Activated CD8-positive, alpha-beta memory T cell treated with anti-CD3 and anti-CD28 coated beads, Interleukin-2, amount 10 ng/mL, durations not matched to agents 7 days and 5 days (primary cell): ENCODE data around the gene PPP1R7. TPM values are rescaled to one million over a fixed set of nuclear protein-coding genes. Genes with fewer than 3 reads are reported as not detected.

Experiments used
- ATAC-seq: fragments of 150-1000 bp; cut with Tn5 transposase; one replicate; pipeline ENCODE4 v1.10.0; 2021; ENCODE audit warnings: moderate library complexity
- CTCF ChIA-PET: fragments of 350-600 bp; sonication (Branson Sonifier 250); formaldehyde crosslinking; loops from one replicate; lab custom pipeline; 2021; ENCODE audit warnings: antibody characterized with exemption; lab: Charles Lee
- DNase-seq: peaks from one replicate; pipeline ENCODE4 v3.0.0-alpha.2; 2020
- H3K27ac Mint-ChIP-seq: one replicate; pipeline ENCODE4 v1.8.0; 2021; ENCODE audit warnings: mild to moderate bottlenecking, mixed read lengths
- H3K27me3 Mint-ChIP-seq: one replicate; pipeline ENCODE4 v1.8.0; 2021; ENCODE audit warnings: mixed read lengths
- H3K36me3 Mint-ChIP-seq: one replicate; pipeline ENCODE4 v1.8.0; 2021; ENCODE audit warnings: mild to moderate bottlenecking, mixed read lengths
- H3K4me1 Mint-ChIP-seq: one replicate; pipeline ENCODE4 v1.8.0; 2021; ENCODE audit warnings: mixed read lengths
- H3K4me3 Mint-ChIP-seq: one replicate; pipeline ENCODE4 v1.8.0; 2021; ENCODE audit warnings: mild to moderate bottlenecking, moderate library complexity, mixed read lengths
- H3K9me3 Mint-ChIP-seq: one replicate; pipeline ENCODE4 v1.8.0; 2022; ENCODE audit warnings: low read depth, mixed read lengths
- total RNA-seq, 2 experiments: library from RNA; stranded (reverse); gene quantifications; one replicate each; pipeline ENCODE4 v1.2.3, GENCODE V29; 2021

The PPP1R7 gene
- total RNA-seq, 2 experiments from 2014 or later = 86.4 to 99.5 TPM

DNA sequence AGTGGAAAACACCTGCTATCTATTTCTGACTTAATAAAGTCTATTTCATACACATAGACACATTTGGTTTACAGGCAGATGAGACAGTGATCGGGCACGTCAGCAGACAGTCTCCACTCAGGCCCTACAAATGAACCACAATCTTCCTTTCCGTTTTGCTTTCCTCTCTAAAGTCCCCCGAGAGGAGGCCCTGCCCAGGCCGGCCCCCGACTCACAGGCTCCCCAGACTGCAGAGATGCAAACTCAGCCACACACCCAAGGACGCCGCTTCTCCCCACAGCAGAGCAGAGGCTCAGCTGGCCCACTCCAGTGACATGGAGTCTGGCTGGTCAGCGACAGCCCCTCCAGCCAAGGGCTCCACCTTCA is 38.8 kb upstream of the PPP1R7 start:
- peaks cover 18% of the 10 kb centered on the region for H3K36me3 Mint-ChIP-seq
- H3K27me3 Mint-ChIP-seq = no peaks in the 10 kb centered on the region
- H3K4me1 Mint-ChIP-seq = peaks cover 52% of the 10 kb centered on the region
- DNase-seq (no peak), ATAC-seq (peak; percentile 30)
- H3K9me3 Mint-ChIP-seq = no peaks in the 10 kb centered on the region
- peak overlapping the region; percentile 59 for H3K4me3 Mint-ChIP-seq
- H3K27ac Mint-ChIP-seq = peak overlapping the region; percentile 90
- CTCF ChIA-PET = interaction anchor here (1.7 kb wide), 1 partner anchor 33 kb away, joined by 5 read pairs; no protein-coding TSS in a partner anchor

DNA sequence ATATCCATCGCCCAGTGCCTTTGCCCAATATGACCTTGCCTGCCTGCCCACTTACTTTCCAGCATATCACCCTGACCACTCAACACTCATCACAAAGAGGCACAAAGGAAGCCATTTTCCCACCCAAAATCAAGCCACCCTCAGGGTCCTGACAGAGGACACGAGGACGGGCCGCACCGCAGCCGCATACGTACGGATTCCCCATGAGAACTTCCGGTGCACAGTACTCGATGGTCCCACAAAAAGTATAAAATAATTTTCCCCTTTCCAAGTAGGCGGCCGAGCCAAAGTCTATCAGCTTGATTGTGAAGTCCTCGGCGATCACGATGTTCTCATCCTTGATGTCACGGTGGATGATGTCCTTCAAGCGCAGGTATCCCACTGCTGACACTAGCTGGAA is 38.2 kb upstream of the PPP1R7 start:
- peak overlapping the region; percentile 90 for H3K27ac Mint-ChIP-seq
- ATAC-seq = no peak
- CTCF ChIA-PET = interaction anchor here (2.3 kb wide), 1 partner anchor 10 kb away, joined by 9 read pairs; the partner anchor contains the start of gene MTERF4
- H3K27me3 Mint-ChIP-seq = no peaks in the 10 kb centered on the region
- no peak for DNase-seq
- H3K36me3 Mint-ChIP-seq = peaks cover 22% of the 10 kb centered on the region
- peak overlapping the region; percentile 58 for H3K4me3 Mint-ChIP-seq
- no peaks in the 10 kb centered on the region for H3K9me3 Mint-ChIP-seq
- peaks cover 52% of the 10 kb centered on the region for H3K4me1 Mint-ChIP-seq

DNA sequence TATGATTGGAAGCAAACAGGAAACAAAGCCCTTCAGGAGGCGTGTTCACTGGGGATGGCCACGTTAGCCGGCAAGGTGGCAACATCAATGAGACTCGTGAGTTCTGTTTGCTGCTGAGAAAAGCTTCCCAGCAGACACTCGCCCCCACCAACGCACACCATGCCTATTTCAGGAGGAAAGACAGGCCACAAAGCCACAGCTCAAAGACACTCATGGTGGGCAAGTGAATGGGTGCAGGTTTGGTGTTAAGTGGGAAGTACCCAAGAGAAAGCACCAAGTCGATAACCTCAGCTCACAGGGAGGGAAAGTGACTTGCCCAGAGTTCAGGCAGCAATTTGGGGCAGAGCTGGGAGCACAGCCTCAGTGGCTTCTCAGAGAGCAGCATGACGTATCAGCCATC is 37.7 kb upstream of the PPP1R7 start:
- no peaks in the 10 kb centered on the region for H3K27me3 Mint-ChIP-seq
- H3K27ac Mint-ChIP-seq = peak overlapping the region; percentile 90
- H3K4me1 Mint-ChIP-seq = peaks cover 52% of the 10 kb centered on the region
- DNase-seq (peak; percentile 63), ATAC-seq (no peak)
- CTCF ChIA-PET = interaction anchor here (2.3 kb wide), 1 partner anchor 10 kb away, joined by 9 read pairs; the partner anchor contains the start of gene MTERF4
- peaks cover 22% of the 10 kb centered on the region for H3K36me3 Mint-ChIP-seq
- no peaks in the 10 kb centered on the region for H3K9me3 Mint-ChIP-seq
- peak overlapping the region; percentile 58 for H3K4me3 Mint-ChIP-seq

DNA sequence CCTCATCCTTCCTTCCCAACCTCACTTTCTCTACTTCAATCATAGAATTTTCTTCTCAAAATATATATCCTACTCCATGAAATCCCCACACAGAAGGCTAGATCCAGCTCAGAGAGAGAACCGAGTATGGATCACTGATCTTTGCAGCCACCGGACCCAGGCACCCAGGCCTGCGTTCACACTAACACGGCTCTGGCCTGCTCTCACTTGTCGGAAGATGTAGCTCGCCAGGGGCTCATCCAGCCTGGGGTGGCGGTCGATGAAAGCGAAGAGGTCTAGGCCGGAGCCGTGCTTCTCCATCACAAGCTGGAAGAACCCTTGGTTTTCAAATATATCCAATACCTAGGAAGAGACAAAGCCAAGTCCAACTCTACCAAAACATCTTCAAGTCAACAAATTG is 35.4 kb upstream of the PPP1R7 start:
- Mint-ChIP-seq H3K27me3 (no peaks in the 10 kb centered on the region), H3K4me1 (peaks cover 31% of the 10 kb centered on the region), H3K27ac (no peak overlapping the region), H3K9me3 (no peaks in the 10 kb centered on the region), H3K4me3 (no peak overlapping the region), H3K36me3 (peaks cover 22% of the 10 kb centered on the region)
- CTCF ChIA-PET = no interaction called here
- DNase-seq (no peak), ATAC-seq (no peak)

DNA sequence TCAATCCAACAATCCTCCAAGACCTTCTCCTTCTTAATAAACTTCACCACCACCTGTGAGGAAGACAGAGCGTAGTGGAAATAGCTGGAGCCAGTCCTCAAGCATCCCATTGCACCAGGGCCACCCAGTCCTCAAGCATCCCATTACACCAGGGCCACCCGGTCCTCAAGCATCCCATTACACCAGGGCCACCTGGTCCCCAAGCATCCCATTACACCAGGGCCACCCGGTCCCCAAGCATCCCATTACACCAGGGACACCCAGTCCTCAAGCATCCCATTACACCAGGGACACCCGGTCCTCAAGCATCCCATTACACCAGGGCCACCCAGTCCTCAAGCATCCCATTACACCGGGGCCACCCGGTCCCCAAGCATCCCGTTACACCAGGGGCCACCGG is 34.9 kb upstream of the PPP1R7 start:
- no peaks in the 10 kb centered on the region for H3K9me3 Mint-ChIP-seq
- H3K4me3 Mint-ChIP-seq = no peak overlapping the region
- H3K4me1 Mint-ChIP-seq = peaks cover 25% of the 10 kb centered on the region
- CTCF ChIA-PET = no interaction called here
- no peaks in the 10 kb centered on the region for H3K27me3 Mint-ChIP-seq
- H3K27ac Mint-ChIP-seq = no peak overlapping the region
- DNase-seq = no peak
- H3K36me3 Mint-ChIP-seq = peaks cover 25% of the 10 kb centered on the region
- no peak for ATAC-seq

DNA sequence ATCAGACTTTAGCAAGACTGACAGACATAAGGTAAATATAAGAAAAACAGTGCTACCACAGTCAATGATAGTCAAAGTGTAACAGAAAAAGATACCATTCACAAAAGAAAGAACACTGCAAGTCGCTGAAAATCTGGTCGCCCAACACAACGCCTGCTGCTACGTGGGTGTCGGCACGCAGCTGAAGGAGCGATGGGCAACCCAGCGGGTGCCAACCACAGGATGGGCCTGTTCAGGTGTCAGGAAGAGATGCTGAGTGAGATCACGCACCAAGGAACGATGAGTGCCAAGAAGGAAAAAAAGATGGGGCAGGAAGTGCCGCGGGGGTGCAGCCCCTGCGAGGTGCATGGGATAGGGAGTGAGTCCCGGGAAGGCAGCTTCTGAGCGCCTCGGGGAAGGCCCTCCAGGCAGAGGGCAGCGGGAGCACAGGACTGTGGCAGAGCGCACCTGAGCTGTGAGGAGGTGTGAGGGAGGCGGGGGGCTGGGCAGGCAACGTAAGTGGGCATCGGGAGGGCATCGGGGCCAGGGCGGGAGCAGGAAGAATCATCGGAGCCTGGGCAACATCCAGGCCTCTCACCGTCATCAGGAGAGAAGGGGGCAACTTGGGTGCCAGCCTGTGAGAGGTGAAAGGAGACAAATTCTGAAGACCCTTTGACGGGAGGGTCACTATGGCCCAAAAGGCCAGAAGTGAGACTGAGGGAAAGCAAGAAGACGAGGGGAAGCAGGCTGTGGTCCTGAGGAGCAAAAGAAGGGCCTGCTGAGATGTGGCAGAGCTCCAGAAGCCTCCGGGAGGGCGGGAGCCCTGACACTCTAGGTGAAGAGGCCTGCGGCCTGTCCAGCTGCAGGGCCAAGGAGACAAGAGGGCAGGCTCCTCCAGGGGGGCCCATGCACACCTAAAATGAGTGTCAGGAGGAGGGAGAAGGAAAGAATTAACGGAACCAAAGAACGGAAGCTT is 33.4 kb upstream of the PPP1R7 start:
- DNase-seq (no peak), ATAC-seq (no peak)
- peaks cover 37% of the 10 kb centered on the region for H3K36me3 Mint-ChIP-seq
- H3K4me3 Mint-ChIP-seq = no peak overlapping the region
- no peaks in the 10 kb centered on the region for H3K9me3 Mint-ChIP-seq
- no peaks in the 10 kb centered on the region for H3K27me3 Mint-ChIP-seq
- H3K27ac Mint-ChIP-seq = no peak overlapping the region
- CTCF ChIA-PET = no interaction called here
- peaks cover 11% of the 10 kb centered on the region for H3K4me1 Mint-ChIP-seq

DNA sequence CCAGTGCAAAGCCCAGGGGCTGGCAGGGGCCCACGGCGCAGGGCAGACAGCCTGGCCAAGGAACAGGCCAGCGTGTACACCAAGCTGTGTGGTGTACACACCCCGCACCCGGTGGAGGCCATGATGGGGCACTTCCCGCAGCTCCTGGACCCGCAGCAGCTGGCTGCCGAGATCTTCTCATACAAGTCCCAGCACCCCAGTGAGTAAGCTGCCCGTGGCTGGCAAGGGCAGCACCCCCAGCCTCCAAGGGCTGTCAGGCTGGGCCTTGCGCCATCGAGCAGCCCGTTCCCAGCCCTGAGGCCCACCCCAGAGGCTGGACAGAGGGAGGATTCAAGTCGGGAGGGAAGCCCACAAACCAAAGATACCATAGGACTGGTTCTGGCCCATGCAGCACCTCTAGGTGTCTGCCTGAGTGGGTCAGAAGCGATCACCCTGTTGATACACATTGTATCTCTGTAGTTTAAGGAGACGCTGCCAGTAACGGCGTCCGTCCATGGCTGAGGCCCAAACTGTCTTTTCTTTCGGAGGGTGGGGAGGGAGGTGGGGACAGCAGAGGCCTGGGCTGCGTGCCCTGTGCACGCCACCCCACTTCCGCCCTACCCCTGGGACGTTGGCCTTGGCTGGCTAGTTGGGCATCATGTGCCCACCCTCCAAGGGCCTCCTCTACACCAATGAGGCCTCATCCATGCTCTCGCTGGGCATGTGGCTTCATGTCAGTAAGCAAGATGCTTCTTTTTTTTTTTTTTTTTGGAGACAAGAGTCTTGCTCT is 31.3 kb upstream of the PPP1R7 start:
- DNase-seq (no peak), ATAC-seq (no peak)
- peaks cover 4% of the 10 kb centered on the region for H3K4me1 Mint-ChIP-seq
- H3K36me3 Mint-ChIP-seq = peaks cover 44% of the 10 kb centered on the region
- H3K27ac Mint-ChIP-seq = no peak overlapping the region
- no peak overlapping the region for H3K4me3 Mint-ChIP-seq
- CTCF ChIA-PET = no interaction called here
- no peaks in the 10 kb centered on the region for H3K9me3 Mint-ChIP-seq
- H3K27me3 Mint-ChIP-seq = no peaks in the 10 kb centered on the region

DNA sequence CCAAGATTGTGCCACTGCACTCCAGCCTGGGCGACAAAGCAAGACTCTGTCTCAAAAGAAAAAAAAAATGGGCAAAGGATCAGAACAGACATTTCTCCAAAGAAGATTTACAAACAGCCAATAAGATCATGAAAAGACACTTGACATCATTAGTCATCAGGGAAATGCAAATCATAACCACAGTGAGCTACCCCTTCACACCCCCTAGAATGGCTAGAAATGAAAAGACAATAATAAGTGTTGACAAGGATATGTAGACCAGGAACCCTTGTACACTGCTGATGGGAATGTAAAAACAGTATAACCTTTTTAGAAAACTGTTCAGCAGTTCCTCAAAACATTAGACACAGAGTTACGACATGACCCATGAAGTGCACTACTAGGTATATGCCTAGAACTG is 29.8 kb upstream of the PPP1R7 start:
- Mint-ChIP-seq H3K4me1 (peaks cover 7% of the 10 kb centered on the region), H3K27ac (no peak overlapping the region), H3K4me3 (no peak overlapping the region), H3K36me3 (peaks cover 38% of the 10 kb centered on the region), H3K27me3 (no peaks in the 10 kb centered on the region), H3K9me3 (no peaks in the 10 kb centered on the region)
- ATAC-seq (no peak), DNase-seq (no peak)
- CTCF ChIA-PET = no interaction called here

DNA sequence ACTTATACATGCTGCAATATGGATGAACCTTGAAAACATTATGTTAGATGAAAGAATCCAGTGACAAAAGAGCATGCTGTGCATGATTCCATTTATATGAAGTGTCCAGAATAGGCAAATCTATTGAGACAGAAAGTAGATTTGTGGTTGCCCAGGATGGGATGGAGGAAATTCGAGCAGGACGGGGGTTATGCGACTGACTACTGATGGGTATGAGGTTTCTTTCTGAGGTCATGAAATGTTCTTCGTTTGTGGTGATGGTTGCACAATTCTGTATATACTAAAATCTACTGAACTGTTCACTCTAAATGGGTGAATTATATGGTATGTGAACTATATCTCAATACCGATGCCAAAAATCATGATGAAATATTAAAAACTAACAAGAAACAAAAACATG is 29.3 kb upstream of the PPP1R7 start:
- ATAC-seq (no peak), DNase-seq (no peak)
- Mint-ChIP-seq H3K27ac (no peak overlapping the region), H3K4me3 (no peak overlapping the region), H3K9me3 (no peaks in the 10 kb centered on the region), H3K27me3 (no peaks in the 10 kb centered on the region), H3K36me3 (peaks cover 40% of the 10 kb centered on the region), H3K4me1 (peaks cover 11% of the 10 kb centered on the region)
- CTCF ChIA-PET = no interaction called here

DNA sequence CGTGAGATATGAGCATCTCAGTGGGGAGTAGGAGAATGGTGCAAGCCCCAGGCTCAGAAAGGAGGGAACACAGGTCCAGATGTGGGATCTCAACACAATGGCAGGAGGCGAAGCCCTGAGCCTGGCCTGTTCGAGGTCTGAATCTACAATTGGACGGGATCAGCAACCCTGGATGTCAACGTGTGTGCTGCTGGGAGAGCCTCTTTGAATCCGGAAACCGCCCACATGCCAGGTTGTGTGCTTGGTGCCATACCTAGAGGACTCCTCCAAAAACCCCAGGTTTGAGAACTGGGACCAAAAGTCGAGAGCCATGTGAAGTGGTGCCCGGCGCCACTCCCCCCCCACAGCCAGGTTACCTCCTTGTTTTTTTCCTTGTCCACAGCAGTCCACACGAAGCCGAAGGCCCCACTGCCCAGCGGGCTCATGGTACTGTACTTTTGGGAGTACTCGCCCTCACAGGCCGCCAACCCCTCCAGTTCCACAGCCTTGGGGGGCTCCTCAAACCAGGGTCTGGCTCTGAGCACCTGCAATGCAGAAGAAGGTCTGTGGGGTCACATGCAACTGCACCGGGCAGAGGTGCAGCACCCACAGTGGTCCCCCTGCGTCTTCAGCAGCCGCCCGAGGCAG is 27.8 kb upstream of the PPP1R7 start:
- DNase-seq = no peak
- peaks cover 15% of the 10 kb centered on the region for H3K4me1 Mint-ChIP-seq
- H3K27me3 Mint-ChIP-seq = no peaks in the 10 kb centered on the region
- H3K36me3 Mint-ChIP-seq = peaks cover 39% of the 10 kb centered on the region
- no peak for ATAC-seq
- H3K9me3 Mint-ChIP-seq = no peaks in the 10 kb centered on the region
- CTCF ChIA-PET = no interaction called here
- no peak overlapping the region for H3K27ac Mint-ChIP-seq
- no peak overlapping the region for H3K4me3 Mint-ChIP-seq

DNA sequence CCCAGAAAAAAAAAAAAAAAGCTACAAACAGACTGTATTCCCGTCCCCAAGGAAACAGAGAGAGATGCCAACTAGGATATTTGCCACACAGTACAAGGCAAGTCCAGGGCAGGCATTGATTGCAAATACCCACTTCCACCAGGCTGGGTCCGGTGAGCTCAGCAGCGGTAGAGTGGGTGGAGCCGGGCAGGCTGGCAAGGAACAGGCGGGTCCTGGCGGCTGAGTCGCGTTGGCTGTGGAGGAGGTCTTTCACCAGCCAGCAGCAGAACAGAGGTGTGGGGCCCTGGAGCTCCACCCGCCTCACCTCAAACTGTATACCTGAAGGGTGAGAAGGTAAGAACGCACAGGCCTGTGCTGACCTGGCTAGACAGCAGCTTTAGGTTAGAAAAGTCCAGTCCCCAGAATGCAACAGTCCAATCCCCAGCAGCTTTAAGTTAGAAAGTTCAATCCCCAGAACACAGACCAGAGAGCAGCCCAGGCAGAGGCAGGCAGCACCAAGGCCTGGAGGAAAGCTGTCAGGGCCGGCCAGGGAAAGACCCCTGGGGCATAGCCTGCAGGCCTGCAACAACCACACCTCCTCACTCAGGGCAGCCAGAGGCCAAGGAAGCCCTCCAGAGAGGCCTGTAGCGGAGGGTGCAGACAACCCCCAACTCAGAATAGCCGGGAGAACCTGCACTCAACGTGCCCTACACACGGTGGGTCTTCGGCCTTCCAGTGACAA is 26.3 kb upstream of the PPP1R7 start:
- Mint-ChIP-seq H3K36me3 (peaks cover 37% of the 10 kb centered on the region), H3K27me3 (no peaks in the 10 kb centered on the region), H3K4me3 (no peak overlapping the region), H3K4me1 (peaks cover 26% of the 10 kb centered on the region), H3K27ac (peak overlapping the region; percentile 58), H3K9me3 (no peaks in the 10 kb centered on the region)
- no peak for DNase-seq
- ATAC-seq = peak; percentile 51
- CTCF ChIA-PET = no interaction called here

DNA sequence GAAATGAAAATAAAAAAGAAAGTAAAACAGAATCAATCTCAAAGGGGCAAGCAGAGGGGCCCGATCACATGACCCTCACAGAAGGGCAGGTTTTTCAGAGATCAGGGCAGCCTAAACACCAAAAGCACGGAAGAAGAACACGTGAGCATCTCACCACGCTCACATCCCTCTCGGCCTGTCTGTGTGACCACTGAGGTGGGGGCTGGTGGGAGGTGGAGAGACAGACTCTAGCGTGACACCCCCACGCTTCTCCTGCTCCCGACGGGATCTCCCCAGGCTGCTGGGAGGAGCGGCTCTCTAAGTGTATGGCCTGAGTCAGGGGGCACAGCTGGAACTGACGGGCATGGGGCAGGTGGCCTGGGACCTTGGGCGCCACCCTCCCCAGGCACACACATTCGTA is 24.6 kb upstream of the PPP1R7 start:
- CTCF ChIA-PET = no interaction called here
- no peak for ATAC-seq
- H3K9me3 Mint-ChIP-seq = no peaks in the 10 kb centered on the region
- no peaks in the 10 kb centered on the region for H3K27me3 Mint-ChIP-seq
- H3K4me1 Mint-ChIP-seq = peaks cover 29% of the 10 kb centered on the region
- DNase-seq = no peak
- H3K36me3 Mint-ChIP-seq = peaks cover 30% of the 10 kb centered on the region
- no peak overlapping the region for H3K4me3 Mint-ChIP-seq
- H3K27ac Mint-ChIP-seq = no peak overlapping the region

DNA sequence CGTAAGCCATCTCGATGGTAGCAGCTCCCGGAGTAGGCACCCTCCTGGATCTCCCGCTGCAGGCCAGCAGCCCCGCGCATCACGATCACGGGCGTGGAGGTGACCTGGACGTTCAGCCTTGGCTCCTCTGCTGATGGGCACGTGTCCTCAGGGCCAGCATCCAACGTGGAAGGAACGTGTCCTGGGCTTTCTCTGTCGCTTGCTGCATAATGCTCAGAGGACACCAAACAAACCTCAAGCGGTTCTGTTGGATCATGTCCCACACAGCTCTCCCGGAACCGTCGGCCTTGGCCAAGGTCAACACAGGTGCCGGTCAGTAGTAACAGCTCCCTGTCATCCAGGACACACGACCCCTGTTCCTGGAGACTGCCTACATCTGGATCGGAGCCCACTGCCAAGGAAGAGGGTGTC is 24.1 kb upstream of the PPP1R7 start:
- no peak overlapping the region for H3K4me3 Mint-ChIP-seq
- peaks cover 29% of the 10 kb centered on the region for H3K4me1 Mint-ChIP-seq
- ATAC-seq = no peak
- peaks cover 24% of the 10 kb centered on the region for H3K36me3 Mint-ChIP-seq
- no peak for DNase-seq
- H3K27ac Mint-ChIP-seq = no peak overlapping the region
- H3K9me3 Mint-ChIP-seq = no peaks in the 10 kb centered on the region
- CTCF ChIA-PET = no interaction called here
- H3K27me3 Mint-ChIP-seq = no peaks in the 10 kb centered on the region
